Measurements from ENCODE around the gene DOCK10.

DOCK10 gene

DNA sequence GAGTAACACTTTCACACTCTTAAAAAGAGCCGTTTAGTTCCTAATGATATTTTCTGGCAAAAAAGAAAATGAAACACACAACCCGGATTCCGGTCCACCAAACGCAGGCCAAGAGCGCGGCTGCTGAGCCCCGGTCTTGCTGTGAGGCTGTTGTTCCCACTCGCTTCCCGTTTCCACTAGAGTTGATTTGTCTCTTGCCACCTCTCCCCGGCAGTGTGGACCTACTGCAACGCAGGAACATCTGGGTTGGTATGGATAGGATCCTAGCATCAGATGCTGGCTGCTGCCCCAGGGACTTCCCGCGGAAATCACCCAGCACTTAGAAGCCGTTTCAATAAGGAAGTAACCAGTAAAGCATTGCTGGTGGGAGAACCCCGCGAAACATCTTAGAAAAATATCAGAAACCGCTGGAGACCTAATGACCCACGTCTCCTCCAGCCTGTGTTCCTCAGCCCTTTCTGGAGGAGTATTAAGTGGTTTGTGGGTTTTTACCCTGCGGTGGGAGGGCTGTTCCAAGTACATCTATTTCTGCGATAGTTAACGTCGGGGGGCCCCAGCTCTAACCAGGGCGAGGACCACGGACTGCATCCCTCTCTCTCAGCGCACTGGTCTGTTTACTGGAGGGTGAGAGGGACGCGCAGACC is 939 bp downstream of the DOCK10 start:
- DNase-seq (ENCODE audit: low read depth), result no peak

- no peak for DNase-seq (ENCODE audit: low read depth)
Observed at GRCh38 chr2:225040856-225041206, 1.4 kb downstream of the DOCK10 start.

DNA sequence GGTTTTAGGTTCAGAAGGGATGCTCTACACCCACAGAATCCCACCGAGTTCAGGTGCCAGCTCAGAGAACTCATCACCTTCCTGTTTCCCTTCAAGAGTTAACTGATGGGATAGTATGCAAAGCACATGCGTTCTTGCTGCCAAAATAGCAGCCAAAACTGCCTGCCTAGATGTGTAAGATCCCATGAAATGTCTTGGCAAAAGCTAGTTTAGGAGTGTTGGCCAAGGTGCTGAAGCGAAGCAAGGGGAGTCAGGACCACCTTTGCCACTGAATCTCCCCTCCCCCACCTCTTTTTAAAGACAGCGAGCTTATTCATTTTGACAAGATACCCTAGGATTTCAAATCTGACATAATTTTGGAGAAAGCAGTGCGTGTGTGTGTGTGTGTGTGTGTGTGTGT is 2.1 kb downstream of the DOCK10 start:
- no peak for DNase-seq (ENCODE audit: low read depth)

DNA sequence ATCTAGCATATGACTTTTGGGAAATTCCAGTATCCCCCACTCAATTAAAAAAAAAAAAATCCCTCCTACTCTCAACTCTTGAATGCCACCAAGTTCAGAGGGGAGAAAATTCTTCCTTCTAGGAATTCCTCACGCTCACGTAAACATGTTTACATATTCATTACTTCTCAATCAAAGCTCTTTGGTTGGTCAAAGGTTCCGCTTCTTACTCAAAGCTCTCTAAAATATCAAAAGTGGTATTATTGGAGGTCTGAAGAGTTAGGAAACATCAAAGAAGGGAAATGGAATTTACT is 4.1 kb downstream of the DOCK10 start:
- DNase-seq (ENCODE audit: low read depth), result no peak

DNA sequence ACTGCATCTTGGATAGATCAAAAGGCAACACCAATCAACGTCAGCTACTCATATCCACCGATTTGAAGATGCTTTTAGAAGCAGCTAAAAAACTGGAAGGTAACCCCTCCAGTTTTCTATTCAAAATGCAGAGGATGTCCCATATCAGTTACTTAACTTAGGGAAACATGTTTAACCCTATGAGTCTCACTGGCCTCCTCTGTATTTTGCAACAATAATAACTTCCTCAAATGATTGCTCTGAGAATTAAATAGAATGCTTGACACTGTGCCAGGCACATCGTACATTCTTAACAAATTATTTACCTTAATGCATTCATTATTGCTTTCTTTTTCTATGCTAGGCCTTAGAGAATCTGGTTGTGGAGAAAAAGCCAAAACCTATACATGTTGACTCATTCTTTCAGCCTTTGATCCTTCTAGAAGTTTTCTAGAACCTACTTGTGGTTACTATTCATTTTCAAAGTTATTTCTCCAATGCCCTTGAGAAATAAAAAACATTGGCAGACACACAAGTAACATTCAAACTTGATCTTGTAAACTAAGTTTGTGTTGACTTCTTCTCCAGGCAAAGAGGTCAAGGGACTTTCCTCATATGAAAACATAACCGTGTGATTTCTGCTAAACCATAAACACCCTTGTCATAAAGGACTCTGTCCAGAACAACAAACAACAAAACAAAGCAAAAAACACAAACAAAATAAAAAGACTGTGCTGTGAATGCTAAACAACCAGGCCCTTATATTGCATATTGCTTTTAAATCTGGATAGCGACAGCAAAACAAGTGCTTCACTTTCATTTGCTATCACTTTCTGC is 4.6 kb downstream of the DOCK10 start:
- DNase-seq (ENCODE audit: low read depth), result no peak

DNA sequence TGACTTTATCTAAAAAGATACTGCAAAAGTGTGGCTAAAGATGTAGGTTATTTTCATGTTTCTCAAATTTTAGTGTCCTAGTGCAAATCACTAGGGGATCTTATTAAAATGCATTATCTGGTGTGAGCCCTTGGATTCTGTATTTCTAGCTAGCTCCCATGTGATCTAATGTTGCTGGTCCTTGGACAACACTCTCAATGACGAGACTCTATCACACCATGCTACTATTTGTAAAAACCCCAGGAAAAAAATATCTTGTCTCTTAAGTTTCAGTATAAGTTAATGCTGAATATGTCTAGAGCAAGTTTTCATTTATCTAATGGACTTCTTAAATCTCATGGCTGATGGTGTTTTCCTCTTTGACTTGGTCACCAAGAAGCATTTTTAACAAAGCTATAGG is 5.8 kb downstream of the DOCK10 start:
- no peak for DNase-seq (ENCODE audit: low read depth)

DNA sequence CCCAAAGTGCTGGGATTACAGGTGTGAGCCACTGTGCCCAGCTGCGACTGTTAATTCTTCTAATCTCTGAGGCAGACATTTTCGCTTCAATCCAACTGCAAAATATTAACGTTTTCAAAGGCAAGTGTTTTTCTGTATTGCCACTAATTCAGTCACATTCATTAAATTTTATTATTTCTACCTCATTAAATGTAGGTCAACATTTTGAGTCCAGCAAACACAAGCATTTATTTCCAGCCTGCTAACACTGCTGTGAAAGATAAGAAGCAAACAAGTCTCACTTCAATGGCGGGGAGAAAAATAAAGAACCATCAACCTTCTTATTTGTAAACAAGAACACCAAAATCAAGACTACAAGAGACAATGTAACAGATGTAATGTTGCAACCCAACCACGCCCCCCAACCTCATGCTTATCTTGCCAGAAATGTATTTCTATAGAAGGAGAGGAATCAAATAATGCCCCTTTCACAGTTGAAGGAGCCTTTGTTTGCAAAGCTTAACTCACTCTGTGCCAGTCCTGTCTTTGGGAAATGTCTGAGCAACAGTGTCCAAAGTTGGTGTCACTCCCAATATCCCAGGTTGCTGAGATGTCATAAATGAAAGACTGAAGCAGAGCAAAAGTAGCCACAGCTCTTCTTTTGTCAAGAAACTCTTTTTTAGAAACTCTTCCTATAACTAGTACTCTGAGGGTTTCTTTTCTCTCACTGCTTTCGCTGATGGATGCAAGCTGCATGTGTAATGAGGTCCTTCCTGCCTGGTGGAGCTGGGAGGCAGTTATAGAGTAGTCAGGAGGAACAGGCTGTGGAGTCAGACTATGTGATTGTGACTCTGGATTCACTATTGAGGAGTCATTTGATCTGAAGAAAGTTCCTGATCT is 8.6 kb downstream of the DOCK10 start:
- DNase-seq (ENCODE audit: low read depth), result no peak

- no peak for DNase-seq (ENCODE audit: low read depth)
Observed at GRCh38 chr2:225032246-225032645, 10.0 kb downstream of the DOCK10 start.

DNA sequence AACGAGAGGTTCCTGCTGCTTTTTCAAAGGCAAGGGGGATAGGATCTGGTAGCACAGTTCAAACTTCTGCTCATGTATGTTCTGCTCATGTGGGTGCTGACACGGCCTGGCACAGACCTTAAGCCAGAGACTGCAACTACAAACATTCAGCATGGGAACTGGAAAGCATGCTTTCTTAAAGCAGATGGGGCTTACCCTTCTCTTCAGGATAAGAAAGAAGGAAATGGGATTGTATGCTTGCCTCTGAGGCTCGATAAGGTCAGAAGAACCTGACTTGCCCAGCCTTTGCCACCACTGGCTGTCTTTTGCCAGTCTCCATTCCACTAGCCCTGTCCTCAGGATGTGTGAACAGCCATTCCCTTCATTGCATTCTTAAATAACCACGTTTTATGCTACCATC is 10.7 kb downstream of the DOCK10 start:
- DNase-seq (ENCODE audit: low read depth), result no peak

DNA sequence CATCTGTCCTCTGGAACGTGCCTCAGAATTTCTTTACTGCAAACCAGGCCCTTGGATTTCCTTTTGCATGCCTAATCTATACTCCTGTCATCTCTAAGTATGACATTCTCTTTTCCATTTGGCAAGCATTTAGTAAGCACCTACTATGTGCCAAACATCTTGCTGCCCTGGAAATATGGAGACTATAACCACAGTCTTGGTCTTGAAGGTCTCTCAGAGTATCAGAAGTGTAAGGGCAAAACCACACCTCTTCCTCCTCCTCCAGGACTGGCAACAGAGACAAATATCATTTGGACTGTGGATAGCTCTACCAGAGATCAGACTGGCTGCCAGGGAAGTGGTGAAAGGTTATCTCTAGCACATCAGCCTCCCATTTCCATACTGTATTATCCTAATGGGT is 11.4 kb downstream of the DOCK10 start:
- no peak for DNase-seq (ENCODE audit: low read depth)

DNA sequence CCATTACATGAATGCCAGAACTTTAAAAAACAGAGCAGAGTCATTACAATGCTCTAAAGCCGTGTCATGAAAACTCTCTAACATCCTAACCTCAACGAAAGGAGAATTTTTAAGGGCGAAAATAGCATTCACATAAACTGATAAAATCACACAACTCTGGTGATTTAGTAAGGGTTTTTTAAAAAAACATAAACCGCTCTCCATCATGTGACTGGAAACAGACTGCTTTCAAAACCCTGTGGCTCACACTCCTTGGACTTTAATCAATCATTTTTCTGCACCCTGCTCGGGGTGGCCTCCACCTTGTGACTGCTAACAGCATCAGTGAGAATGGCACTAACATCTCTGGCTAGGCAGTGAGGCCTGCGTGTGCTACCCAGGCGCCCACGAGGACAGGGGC is 12.1 kb downstream of the DOCK10 start:
- no peak for DNase-seq (ENCODE audit: low read depth)

- no peak for DNase-seq (ENCODE audit: low read depth)
Observed at GRCh38 chr2:225028572-225028971, 13.7 kb downstream of the DOCK10 start.

GRCh38 chr2:225027061-225027762 is 15.1 kb downstream of the DOCK10 start:
- no peak for DNase-seq (ENCODE audit: low read depth)

GRCh38 chr2:225025917-225026571 is 16.2 kb downstream of the DOCK10 start:
- peak; percentile 66 for DNase-seq (ENCODE audit: low read depth)

- no peak for DNase-seq (ENCODE audit: low read depth)
Observed at GRCh38 chr2:225022188-225022587, 20.1 kb downstream of the DOCK10 start.

DNA sequence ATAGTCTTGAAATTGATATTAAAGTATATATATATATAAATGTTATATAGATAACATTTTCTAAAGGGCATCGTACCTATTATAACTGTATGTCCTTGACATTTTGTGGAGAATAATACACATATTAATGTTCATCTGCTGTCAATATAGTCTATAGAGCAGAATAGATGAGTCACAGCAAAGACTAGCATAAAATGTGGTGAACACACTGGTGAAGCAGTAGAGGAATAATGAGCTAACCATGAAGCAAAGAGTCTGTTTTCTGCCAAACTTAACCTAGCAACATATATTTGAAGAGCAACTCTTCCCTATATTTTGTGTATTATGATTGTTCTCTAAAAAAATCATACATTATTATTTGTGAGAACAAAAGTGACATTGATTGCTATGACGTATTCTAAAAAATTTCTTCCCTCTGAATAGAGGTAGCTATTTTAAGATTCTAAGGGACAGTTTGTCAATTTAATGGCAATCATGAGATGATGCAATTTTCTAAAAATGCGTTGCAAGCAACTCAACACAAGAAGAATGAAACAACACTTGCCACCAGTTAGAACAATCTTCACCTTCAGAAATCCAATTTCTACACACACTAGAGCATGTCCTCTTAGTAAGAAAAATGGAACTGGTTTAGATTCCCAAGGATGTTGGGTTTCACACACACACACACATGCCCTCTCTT is 22.0 kb downstream of the DOCK10 start:
- no peak for DNase-seq (ENCODE audit: low read depth)

GRCh38 chr2:225019105-225019504 is 23.2 kb downstream of the DOCK10 start:
- no peak for DNase-seq (ENCODE audit: low read depth)

DNA sequence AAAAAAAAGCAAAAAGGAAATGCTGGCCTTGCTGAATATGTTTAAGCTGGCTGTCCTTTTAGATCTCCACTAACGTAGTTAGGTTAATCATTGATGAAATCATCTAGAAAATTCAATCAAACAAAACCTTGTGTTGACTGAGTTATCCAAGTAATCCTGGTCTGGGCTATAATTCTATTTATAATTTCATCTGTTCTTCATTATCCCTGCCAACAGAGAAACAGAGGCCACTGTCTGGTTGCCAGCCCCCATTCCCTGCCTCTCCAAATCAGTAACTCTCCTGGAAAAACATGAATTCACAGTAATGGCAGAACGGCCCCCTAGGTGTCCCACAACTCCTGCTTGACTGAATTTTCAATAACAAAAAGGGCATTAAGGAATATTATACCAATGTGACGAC is 24.6 kb downstream of the DOCK10 start:
- no peak for DNase-seq (ENCODE audit: low read depth)

- DNase-seq (ENCODE audit: low read depth), result no peak
Observed at GRCh38 chr2:225017098-225017685, 25.1 kb downstream of the DOCK10 start.

- no peak for DNase-seq (ENCODE audit: low read depth)
Observed at GRCh38 chr2:225013425-225014365, 28.6 kb downstream of the DOCK10 start.

Data from fibroblast of the conjunctiva (primary cell).